GM18498 (cell line): ENCODE results near the gene SLC26A11.

Experiments used
- ATAC-seq: cut with Tn5 transposase; IDR thresholded peaks from one replicate; pipeline ENCODE4 v1.9.1; 2021; ENCODE audit warnings: mild to moderate bottlenecking, moderate library complexity; ENCODE audit not compliant: unreplicated experiment

SLC26A11 gene

GRCh38 chr17:80220054-80220735 is at the start of gene SLC26A11, which contains the start of gene SGSH:
TSS of gene SLC26A11 (plus strand) at chr17:80220427. CDS start at chr17:80221561, 1,134 bp downstream.
TSS of gene SGSH (minus strand) at chr17:80220333. CDS start at chr17:80220313, 20 bp downstream.
- ATAC-seq: peak; percentile 43

- no peak for ATAC-seq
Measured at GRCh38 chr17:80171681-80172080, 48.5 kb upstream of the SLC26A11 start.

GRCh38 chr17:80173126-80173525 is 47.1 kb upstream of the SLC26A11 start:
- ATAC-seq: no peak

- no peak for ATAC-seq
Measured at GRCh38 chr17:80173916-80174315, 46.3 kb upstream of the SLC26A11 start.

- no peak for ATAC-seq
Measured at GRCh38 chr17:80176757-80177156, 43.5 kb upstream of the SLC26A11 start.

GRCh38 chr17:80177986-80178595 is 42.1 kb upstream of the SLC26A11 start:
- ATAC-seq: no peak

- no peak for ATAC-seq
Measured at GRCh38 chr17:80180192-80180591, 40.0 kb upstream of the SLC26A11 start.

GRCh38 chr17:80181431-80181830 is 38.8 kb upstream of the SLC26A11 start:
- no peak for ATAC-seq

- no peak for ATAC-seq
Measured at GRCh38 chr17:80182118-80182844, 37.9 kb upstream of the SLC26A11 start.

- no peak for ATAC-seq
Measured at GRCh38 chr17:80182845-80183223, 37.4 kb upstream of the SLC26A11 start.

- no peak for ATAC-seq
Measured at GRCh38 chr17:80183581-80184422, 36.4 kb upstream of the SLC26A11 start.

GRCh38 chr17:80184423-80184714 is 35.9 kb upstream of the SLC26A11 start:
- ATAC-seq: no peak

GRCh38 chr17:80185968-80186367 is 34.3 kb upstream of the SLC26A11 start:
- no peak for ATAC-seq

- no peak for ATAC-seq
Measured at GRCh38 chr17:80187090-80187489, 33.1 kb upstream of the SLC26A11 start.

GRCh38 chr17:80187515-80187941 is 32.7 kb upstream of the SLC26A11 start:
- no peak for ATAC-seq

- no peak for ATAC-seq
Measured at GRCh38 chr17:80189611-80190010, 30.6 kb upstream of the SLC26A11 start.

GRCh38 chr17:80190716-80191115 is 29.5 kb upstream of the SLC26A11 start:
- ATAC-seq: no peak

GRCh38 chr17:80191192-80191591 is 29.0 kb upstream of the SLC26A11 start:
- ATAC-seq: no peak

- no peak for ATAC-seq
Measured at GRCh38 chr17:80191865-80192661, 28.2 kb upstream of the SLC26A11 start.

- ATAC-seq: no peak
Measured at GRCh38 chr17:80195141-80195540, 25.1 kb upstream of the SLC26A11 start.
